Posterior vena cava (tissue), 2 donors: Measurements from ENCODE around the gene ARCN1. TPM values are rescaled to one million over a fixed set of nuclear protein-coding genes. Genes with fewer than 3 reads are reported as not detected.
"Not testable (repeated sequence)": the region's sequence is repeated elsewhere in the genome, so short reads cannot be mapped to it uniquely, and the experiment has no call there.

Experiments
- DNase-seq: peaks from one replicate; pipeline ENCODE4 v3.0.0-alpha.2; 2020; ENCODE audit warnings: low spot score
- intact Hi-C, 2 donors: fragments of 100-400 bp; cut with DNase I; formaldehyde crosslinking; loops; one replicate each; pipeline versions ENCODE4 v1.14.1 to v1.14.2; 2022 to 2023
- total RNA-seq, 2 donors: library from RNA; stranded (reverse); fragmentation: NEBNext Ultra II Directional; extraction: Animal tissue kit (Norgen Biotek cat#: 25700); gene quantifications; one replicate each; pipeline ENCODE4 v1.2.1, GENCODE V29; 2021
- donor health status: DM: yes; HTN: yes; CAD: no.
- donor health status: DM: yes; HTN: yes; CAD: no.

Gene ARCN1
- total RNA-seq, 2 donors from 2014 or later, result 148 to 176 TPM

- no peak for DNase-seq
- intact Hi-C loops, result no loop called here
These were observed 35.5 kb upstream of the ARCN1 start for GRCh38 chr11:118536726-118537125.

- intact Hi-C loops, result no loop called here
- no peak for DNase-seq
These were observed 34.7 kb upstream of the ARCN1 start for GRCh38 chr11:118537409-118537980.

- DNase-seq, result no peak
- intact Hi-C loops, result no loop called here
These were observed 28.1 kb upstream of the ARCN1 start for GRCh38 chr11:118544010-118544646.

- no peak for DNase-seq
These were observed 27.6 kb upstream of the ARCN1 start for GRCh38 chr11:118544647-118545010.

GRCh38 chr11:118545533-118545932, 26.7 kb upstream of the ARCN1 start:
- intact Hi-C loops, result no loop called here
- no peak for DNase-seq

More at GRCh38 chr11:118544647-118545010, 27.6 kb upstream of the ARCN1 start:
- intact Hi-C loops, result no loop called here

- DNase-seq, result no peak
- intact Hi-C loops, result no loop called here
These were observed 25.1 kb upstream of the ARCN1 start for GRCh38 chr11:118547132-118547531.

- DNase-seq, result no peak
- intact Hi-C loops, result no loop called here
These were observed 19.9 kb upstream of the ARCN1 start for GRCh38 chr11:118552341-118552740.

GRCh38 chr11:118560806-118561205, 11.4 kb upstream of the ARCN1 start:
- intact Hi-C loops, result no loop called here
- DNase-seq, result no peak

- intact Hi-C loops, result loop anchor here in 1 of 2 donors (5.0 kb wide), 1 partner anchor 33 kb away; the partner anchor contains the start of gene TMEM25
- peak; percentile 84 for DNase-seq
These were observed 7.2 kb upstream of the ARCN1 start for GRCh38 chr11:118565051-118565450.

GRCh38 chr11:118569670-118570069, 2.5 kb upstream of the ARCN1 start:
- DNase-seq, result no peak
- intact Hi-C loops, result loop anchor here in 1 of 2 donors (5.0 kb wide), 1 partner anchor 37 kb away; the partner anchor contains the start of gene TMEM25

GRCh38 chr11:118570787-118571186, 1.4 kb upstream of the ARCN1 start:
- intact Hi-C loops, result no loop called here

GRCh38 chr11:118571701-118572060, 528 bp upstream of the ARCN1 start:
- DNase-seq, intact Hi-C loops: not testable (repeated sequence)

More at GRCh38 chr11:118570787-118571186, 1.4 kb upstream of the ARCN1 start:
- DNase-seq, result no peak

GRCh38 chr11:118572981-118573550, 857 bp downstream of the ARCN1 start:
- no peak for DNase-seq
- intact Hi-C loops, result no loop called here

GRCh38 chr11:118574636-118575035, 2.4 kb downstream of the ARCN1 start:
- DNase-seq, result no peak

GRCh38 chr11:118577995-118578394, 5.8 kb downstream of the ARCN1 start:
- DNase-seq, intact Hi-C loops: not testable (repeated sequence)

More at GRCh38 chr11:118574636-118575035, 2.4 kb downstream of the ARCN1 start:
- intact Hi-C loops, result no loop called here

GRCh38 chr11:118581057-118581456, 8.8 kb downstream of the ARCN1 start:
- intact Hi-C loops, result no loop called here

GRCh38 chr11:118587952-118588351, 15.7 kb downstream of the ARCN1 start:
- intact Hi-C loops, result no loop called here
- DNase-seq, result peak; percentile 37

More at GRCh38 chr11:118581057-118581456, 8.8 kb downstream of the ARCN1 start:
- DNase-seq, result no peak

GRCh38 chr11:118592616-118593367, 20.6 kb downstream of the ARCN1 start:
- intact Hi-C loops, result no loop called here
- DNase-seq, result peak; percentile 32

GRCh38 chr11:118594984-118595383, 22.8 kb downstream of the ARCN1 start:
- peak; percentile 12 for DNase-seq
- intact Hi-C loops, result not testable (repeated sequence)
